HG03575 (cell line): Measurements from ENCODE around the gene FBL.
"Not testable (repeated sequence)": the region's sequence is repeated elsewhere in the genome, so short reads cannot be mapped to it uniquely, and the experiment has no call there.

Experiments
- ATAC-seq: cut with Tn5 transposase; IDR thresholded peaks from one replicate; pipeline ENCODE4 v1.9.1; 2021; ENCODE audit not compliant: unreplicated experiment, insufficient number of reproducible peaks, low FRiP score; ENCODE audit errors: extremely low read depth

The FBL gene

DNA sequence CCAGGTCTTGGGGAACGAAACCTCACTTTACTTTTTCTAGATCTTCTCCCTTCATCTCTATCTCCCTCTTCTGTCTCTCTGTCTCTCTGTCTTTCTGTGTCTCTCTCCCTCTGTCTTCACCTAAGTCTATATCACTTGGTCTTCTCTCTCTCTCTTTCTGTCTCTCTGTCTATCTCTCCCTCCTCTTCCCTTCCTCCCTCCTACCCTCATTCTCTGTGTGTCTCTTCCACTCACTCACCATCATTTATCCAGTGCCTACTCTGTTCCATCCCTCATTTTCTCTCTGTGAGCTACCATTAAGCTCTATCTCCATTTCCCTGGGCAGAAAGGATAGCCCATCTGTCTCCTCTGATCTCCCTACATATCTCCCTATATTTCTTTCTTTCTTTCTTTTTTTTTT is 32.2 kb upstream of the FBL start:
- ATAC-seq, result no peak

DNA sequence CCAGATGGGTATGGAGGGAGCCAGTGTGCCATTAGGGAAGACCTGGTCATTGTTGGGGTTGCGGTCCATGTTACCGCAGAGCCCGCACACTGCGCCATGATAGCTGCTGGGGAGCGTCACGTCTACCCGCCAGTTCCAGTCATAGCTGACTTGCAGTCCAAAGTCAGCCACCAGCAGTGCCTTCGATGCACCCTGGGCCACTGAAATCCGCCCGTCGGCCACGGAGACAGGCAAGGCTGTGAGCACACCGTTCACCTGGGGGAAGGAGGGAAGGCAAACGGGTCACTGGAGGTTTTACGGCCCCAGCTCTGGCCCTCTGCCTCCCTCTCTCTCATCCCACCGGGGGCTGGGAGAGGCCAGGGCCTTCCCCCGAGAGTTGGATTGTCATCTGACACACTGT is 31.8 kb upstream of the FBL start:
- ATAC-seq, result not testable (repeated sequence)

DNA sequence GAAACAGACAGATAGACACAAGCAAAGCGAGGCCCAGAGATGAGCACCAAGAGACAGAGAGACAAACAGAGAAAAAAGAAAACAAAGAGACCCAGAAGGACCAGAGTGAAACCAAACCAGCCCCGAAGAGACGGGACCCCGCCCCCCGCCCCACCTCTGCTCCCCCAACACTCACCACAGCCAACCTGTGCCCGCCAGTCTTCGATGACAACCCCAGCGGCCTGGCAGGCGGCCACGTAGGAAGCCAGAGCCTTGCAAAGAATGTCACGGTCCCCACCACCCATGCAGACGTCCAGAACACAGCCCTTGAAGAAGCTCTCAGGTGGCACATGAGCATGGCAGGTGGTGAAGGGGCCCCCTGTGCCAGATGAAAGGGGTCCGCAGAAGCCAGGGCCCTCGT is 31.3 kb upstream of the FBL start:
- not testable (repeated sequence) for ATAC-seq

DNA sequence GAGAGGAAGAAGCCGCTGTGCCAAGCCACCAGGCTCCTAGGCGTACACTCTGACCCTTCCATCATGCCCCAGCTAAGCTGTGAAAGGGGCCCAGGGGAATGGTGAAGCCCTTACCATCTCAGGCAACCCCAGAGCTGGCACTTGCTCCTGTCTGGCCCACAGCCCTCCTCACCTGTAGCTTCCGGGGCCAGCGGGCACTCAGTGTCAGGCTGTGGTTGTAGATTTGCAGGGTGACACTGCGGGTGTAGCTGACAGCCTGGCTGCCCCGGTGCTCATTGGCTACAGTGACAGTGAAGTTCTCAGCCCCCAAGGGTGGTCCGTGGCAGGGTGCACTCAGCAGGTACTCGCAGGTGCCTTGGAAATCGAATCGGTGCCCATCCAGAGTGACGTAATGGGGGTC is 30.3 kb upstream of the FBL start:
- ATAC-seq, result not testable (repeated sequence)

DNA sequence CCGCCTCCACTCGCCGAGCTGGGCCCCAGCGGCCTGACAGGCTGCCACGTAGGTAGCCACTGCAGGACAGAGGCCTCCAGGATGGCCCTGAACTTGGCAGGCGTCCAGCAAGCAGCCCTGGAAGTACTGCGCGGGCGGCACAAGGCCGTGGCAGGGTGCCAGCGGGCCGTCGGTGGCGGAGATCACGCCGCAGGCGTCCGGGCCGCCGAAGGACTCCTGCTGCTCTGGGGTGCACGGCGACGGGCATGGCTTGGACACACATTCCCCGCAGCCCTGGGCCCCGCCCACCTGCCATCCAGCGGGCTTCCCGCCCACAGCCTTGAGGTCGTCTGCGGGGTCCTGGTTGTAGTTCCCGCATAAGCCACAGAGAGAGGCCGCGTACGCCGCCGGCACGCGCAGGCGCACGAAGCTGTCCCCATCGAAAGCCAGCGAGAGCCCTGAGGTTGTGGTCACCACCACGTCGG is 29.3 kb upstream of the FBL start:
- not testable (repeated sequence) for ATAC-seq

DNA sequence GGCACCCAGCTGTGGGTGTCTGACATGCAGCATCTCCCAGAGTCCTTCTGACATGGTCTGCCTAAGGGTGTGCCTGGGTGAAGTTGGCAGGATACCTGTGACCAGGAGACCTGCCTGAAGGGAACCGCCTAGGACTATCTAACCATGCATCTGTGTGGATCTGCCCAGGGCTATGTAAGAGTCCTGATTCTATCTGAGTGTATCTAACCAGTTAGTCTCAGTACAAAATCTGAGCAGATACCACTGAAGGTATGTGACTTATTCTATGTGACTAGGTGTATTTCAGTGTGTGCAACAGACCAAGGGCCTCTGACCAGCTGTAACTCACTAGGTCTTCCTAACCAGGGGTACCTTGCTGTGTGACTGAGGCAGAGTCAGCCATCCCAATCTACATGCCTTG is 28.2 kb upstream of the FBL start:
- ATAC-seq, result no peak

DNA sequence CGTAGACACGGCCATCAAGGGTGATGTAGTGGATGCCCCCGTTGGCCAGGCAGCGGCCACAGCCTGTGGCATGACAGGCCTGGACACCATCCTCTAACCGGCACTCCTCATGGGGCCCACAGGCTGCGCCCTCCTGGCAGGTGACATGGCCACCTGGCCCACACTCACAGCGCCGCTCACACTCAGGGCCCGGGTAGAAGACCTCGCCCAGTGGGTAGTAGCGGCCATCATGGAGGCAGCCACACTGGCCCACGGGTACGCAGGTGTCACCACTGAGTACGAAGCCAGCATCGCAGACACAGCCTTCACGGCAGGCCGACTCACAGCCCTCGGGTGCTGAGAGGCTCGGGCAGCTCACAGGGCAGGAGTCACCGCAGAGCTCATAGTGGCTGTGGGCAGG is 27.2 kb upstream of the FBL start:
- no peak for ATAC-seq

DNA sequence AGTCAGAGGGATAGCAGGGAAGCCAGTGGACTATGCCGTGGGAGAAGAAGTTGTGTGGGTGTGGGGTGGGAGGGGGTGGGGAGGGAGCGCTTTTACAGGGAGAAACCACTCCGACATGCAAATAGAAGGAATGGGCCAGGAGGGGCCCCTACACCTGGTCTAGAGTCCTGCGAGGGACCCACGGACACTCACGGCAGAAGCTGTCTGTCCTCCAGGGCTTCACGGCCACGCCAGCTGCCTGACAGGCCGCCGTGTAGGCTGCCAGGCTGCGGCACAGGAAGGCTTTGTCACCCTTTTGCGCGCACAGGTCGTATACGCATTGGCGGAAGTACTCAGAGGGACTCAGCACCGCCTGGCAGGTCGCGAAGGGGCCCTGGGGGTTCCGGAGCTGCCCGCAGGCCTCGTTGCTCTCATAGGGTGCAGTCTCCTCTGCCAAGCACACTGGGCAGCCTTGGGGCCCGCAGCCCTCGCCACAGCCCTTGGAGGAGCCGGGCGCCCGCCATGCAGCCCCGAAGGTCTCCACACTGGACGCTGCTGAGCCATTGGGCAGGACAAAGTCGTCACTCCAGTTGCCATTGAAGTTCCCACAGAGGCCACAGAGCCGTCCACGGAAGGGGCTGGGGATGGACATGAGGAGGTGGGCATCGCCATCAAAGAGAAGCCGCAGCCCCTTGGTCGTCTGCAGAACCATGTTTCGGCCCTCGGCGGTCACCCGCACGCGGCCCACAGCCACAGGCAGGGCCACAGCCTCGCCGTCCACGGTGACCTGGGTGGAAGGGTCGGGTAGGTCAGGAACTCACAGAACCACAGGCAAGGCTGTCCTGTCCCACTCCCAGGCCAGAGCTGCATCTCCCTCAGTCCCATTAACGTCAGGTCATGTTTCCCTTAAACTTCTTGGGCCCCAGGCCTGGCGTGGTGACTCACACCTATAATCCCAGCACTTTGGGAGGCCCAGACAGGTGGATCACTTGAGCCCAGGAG is 26.0 kb upstream of the FBL start:
- ATAC-seq, result no peak

DNA sequence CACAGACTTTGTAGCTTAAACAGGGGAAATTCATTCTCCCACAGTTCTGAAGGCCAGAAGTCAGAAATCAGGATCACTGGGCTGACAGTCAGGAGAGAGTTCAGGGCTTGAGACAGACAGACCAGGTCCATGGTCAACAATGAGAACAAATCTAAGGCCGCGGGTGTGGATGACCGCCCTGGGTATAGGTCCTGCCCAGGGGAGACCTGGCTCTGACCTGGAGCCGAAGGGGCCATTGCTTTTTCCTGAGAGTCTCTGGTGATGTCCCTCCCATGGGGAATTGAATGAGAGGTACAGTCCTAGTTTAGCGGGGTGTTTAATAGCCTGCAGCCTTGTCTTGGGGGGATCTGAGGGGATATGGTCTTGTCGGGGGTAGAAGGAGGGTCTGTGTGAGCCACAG is 25.2 kb upstream of the FBL start:
- no peak for ATAC-seq

DNA sequence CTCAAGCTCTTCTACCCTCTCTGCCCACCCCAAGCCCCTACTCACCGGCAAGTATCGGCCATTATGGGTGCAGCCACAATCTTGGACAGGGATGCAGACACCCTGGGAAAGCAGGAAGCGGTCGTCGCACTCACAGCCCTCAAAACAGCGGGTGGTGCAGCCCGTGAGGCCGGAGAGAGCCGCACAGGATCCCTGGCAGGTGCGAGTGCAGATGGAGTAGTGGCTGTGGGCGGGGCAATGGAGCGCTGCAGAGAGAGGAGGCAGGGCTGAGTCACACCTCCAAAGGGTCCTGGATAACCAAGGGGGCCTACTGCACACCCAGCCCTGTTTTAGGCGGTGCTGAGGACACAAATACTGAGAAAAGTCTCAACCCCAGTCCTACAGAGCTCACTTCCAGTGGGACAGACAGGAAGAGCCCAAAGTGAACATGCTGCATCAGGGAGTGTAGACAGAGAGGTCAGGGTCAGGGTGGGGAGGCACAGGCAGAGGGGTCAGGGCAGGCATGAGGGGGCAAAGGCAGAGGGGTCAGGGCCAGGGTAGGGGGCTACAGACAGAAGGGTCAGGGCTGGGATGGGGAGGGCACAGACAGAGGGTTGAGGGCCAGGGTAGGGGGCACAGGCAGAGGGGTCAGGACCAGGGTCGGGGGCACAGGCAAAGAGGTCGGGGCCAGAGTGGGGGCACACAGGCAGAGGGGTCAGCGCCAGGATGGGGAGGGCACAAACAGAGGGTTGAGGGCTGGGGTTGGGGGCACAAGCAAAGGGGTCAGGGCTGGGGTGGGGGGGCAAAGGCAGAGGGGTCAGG is 24.2 kb upstream of the FBL start:
- no peak for ATAC-seq

DNA sequence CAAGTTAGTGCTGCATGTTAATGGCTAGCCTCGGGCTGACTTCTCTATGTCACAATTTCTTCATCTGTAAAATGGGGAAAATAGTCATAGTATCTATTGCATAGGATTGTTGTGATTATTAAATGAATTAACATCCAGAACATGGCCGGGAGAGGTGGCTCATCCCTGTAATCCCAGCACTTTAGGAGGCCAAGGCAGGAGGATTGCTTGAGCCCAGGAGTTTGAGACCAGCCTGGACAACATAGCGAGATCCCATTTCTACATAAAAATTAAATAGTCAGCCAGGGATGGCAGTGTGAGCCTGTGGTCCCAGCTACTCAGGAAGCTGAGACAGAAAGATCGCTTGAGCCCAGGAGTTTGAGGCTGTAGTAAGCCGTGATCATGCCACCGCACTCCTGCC is 21.8 kb upstream of the FBL start:
- ATAC-seq, result no peak

DNA sequence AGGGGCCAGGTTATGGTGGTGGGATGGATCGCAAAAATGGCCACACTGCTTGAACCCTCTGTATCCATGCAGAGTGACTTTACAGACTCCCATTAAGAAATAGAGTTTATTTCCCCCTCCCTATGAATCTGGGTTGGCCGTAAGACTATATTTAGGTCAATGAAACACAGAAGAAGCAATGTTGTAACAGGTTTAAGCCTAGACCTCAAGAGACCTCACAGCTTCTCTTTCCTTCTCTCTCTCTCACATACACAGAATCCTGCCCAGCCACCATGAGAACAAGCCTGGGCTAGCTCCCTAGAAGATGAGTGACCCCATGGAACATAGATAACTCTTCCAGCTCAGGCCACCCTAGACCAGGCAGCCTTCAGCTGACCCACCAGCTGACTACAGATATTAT is 21.0 kb upstream of the FBL start:
- no peak for ATAC-seq

DNA sequence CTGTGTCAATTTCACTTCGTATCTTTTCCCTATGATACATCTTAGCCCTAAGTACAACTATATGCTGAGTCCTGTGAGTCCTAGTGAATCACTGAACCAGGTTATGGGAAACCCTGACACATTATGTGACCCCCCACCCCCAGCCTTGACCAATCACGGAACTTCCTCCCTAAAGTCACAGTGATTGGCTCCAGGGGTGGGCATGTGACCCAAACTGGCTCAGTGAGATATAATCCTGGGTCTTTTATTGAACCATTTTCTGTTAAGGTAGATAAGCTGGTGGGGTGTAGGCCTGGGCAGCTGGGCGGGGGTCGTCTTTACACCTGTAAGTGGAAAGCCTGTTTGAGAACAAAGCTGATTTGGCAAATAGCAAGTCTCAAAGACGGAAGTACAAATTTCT is 19.8 kb upstream of the FBL start:
- no peak for ATAC-seq

DNA sequence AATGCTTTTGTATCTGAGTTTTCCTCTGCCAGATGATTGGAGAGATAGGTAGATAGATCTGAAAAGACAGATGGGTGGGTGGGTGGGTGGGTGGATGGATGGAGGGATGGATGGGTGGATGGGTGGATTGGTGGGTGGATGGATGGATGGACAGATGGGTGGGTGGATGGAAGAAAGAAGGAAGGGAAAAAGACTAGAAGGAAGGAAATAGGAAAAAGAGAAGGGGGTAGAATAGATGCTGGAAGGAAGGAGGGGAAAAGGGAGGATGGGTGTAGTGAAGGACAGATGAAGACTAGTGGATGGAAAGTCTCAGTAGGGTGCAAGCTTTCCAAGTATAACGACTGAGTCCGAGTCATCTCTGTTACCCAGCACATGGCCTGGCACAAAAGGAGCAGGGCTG is 19.0 kb upstream of the FBL start:
- ATAC-seq, result no peak

DNA sequence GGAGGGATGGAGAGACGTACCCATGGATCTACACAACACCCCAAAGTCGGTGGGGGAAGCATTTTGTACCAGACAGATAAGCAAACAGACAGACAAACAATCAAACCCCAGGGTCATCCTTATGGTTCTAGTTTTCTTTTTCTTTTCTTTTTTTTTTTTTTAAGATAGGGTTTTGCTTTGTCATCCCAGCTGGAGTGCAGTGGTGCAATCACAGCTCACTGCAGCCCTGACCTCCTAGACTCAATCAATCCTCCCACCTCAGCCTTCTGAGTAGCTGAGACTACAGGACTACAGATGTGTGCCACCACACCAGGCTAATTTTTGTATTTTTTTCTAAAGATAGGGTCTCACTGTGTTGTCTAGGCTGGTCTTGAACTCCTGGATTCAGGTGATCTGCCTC is 17.9 kb upstream of the FBL start:
- no peak for ATAC-seq

DNA sequence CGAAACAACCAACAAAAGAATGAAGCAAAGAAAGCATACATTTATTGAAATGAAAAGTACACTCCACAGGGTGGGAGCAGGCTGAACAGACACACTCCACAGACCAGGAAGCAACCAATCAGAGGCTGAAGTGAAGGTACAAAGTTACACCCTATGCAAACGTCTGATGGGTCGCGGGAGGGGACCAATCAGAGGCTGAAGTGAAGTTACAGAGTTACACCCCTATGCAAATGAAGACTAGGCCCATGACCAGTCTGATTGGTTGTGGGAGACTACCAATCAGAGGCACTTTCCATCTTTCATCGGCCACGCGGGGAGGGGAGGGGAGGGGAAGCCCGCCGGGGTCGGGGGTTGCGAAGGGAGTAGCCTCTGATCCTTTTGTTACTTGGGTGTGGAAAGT is 12.4 kb upstream of the FBL start:
- no peak for ATAC-seq

DNA sequence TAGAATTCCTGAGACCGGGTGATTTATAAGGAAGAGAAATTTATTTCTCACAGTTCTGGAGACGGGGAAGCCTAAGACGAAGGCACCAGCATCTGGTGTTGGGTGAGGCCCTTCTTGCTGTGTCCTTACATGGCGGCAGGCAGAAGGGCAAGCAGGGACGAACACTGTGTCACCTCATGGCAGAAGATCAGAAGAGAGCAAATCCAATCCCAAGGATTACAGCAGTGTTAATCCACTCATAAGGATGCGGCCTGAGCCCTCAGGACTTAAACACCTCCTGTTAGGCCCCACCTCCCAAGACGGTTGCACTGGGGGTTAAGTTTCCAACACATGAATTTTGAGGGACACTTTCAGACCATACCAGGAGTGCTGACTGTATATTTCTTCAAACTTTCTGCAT is 6.7 kb upstream of the FBL start:
- ATAC-seq, result no peak

DNA sequence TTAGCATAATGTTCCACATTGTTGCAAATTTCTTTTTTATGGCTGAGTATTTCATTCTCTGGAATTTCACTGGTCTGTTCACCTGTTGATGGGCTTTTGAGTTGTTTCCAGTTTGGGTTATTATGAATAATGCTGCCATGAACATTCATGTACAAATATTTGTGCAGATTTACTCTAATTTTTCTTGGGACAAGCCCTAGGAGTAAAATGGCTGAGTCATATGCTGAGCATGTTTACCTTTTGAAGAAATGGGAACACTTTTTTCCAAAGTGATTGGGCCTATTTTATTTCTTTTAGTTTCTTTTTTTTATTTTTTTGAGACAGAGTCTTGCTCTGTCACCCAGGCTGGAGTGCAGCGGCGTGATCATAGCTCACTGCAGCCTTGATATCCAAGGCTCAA is 4.7 kb upstream of the FBL start:
- no peak for ATAC-seq

DNA sequence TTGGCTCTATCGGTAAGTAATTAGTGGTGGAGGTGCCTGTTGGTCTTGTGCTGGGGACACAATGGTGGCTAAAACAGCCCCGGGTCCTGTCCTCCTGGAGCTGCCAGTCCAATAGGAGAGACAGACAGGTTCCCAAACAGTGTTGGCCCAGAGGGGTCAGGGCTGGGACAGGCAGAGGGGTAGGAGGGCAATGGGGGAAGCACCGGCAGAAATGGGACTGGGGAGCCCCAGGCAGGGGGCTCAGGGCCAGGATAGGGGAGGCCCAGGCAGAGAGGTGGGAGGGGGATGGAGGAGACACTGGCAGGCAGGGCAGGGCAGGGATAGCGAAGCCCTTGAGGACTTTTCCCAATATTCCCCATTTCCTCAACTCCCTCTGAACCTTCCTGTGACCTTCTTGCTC is 2.2 kb upstream of the FBL start:
- ATAC-seq, result no peak

DNA sequence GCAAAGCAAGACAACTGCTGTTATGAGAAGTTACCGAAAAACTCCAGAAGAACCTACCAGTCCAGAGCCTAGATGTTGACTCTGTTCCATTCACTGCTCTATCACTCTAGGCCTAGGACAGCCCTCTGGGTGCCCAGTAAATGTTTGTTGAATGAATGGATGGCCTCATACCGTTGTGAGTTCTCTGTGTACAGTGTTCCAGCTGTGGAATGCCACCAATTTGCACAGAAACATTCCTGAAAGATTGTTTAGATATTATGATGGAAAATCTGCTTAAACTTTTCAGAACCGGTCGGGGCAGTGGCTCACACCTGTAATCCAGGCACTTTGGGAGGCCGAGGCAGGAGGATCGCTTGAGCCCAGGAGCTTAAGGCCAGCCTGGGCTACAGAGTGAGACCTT is 1.3 kb upstream of the FBL start:
- ATAC-seq, result no peak
